Neutrophil (primary cell): Measurements from ENCODE around the gene SLC7A10.

ENCODE experiments used
- H3K27ac ChIP-seq: fragments of 200-600 bp; sonication (generic); 2 replicates; pipeline ENCODE4 v1.5.1; 2016; ENCODE audit warnings: mild to moderate bottlenecking, moderate library complexity
- H3K27me3 ChIP-seq: fragments of 200-600 bp; sonication (generic); 2 replicates; pipeline ENCODE4 v1.6.0; 2016; ENCODE audit warnings: mild to moderate bottlenecking
- H3K36me3 ChIP-seq: fragments of 200-600 bp; sonication (generic); 2 replicates; pipeline ENCODE4 v1.5.1; 2017
- H3K4me1 ChIP-seq, 2 experiments: fragments of 200-600 bp in 1 of 2; sonication (generic) in 1 of 2; 1 replicate in 1 of 2; 2 replicates in 1 of 2; pipeline versions ENCODE4 v1.5.1 to v1.6.1; 2013 to 2016; ENCODE audit warnings: low read depth in 1 of 2, low read length in 1 of 2, mild to moderate bottlenecking in 1 of 2, moderate library complexity in 1 of 2; ENCODE audit not compliant: control insufficient read depth in 1 of 2, insufficient read depth in 1 of 2
- H3K4me3 ChIP-seq, 2 experiments: fragments of 200-600 bp in 1 of 2; sonication (generic) in 1 of 2; 1 replicate in 1 of 2; 2 replicates in 1 of 2; pipeline ENCODE4 v1.5.1; 2013 to 2016; ENCODE audit warnings: low read depth in 1 of 2, low read length in 1 of 2, mild to moderate bottlenecking in 1 of 2, moderate library complexity in 1 of 2
- H3K9me3 ChIP-seq: fragments of 200-600 bp; sonication (generic); 2 replicates; pipeline ENCODE4 v1.5.1; 2016
- CTCF ChIP-seq: fragments of 200-600 bp; sonication (generic); IDR thresholded peaks from 2 replicates; pipeline ENCODE4 v1.5.1; 2016; ENCODE audit warnings: antibody characterized with exemption

Gene SLC7A10

GRCh38 chr19:33201473-33201872, 24.2 kb downstream of the SLC7A10 start:
- H3K27ac ChIP-seq: no peak overlapping the region
- no peaks in the 10 kb centered on the region for H3K27me3 ChIP-seq
- H3K4me3 ChIP-seq: no peak overlapping the region
- peaks cover 34 to 38% of the 10 kb centered on the region in 2 experiments for H3K4me1 ChIP-seq
- H3K9me3 ChIP-seq: no peaks in the 10 kb centered on the region
- H3K36me3 ChIP-seq: peaks cover 52% of the 10 kb centered on the region
- TF ChIP-seq CTCF: no peak

- Histone ChIP-seq H3K27ac (peak overlapping the region; percentile 58), H3K27me3 (no peaks in the 10 kb centered on the region), H3K36me3 (peaks cover 34% of the 10 kb centered on the region), H3K9me3 (no peaks in the 10 kb centered on the region), H3K4me1 (peaks cover 51 to 53% of the 10 kb centered on the region in 2 experiments), H3K4me3 (no peak overlapping the region)
- TF ChIP-seq CTCF: no peak
Measured at GRCh38 chr19:33199441-33200265, 26.0 kb downstream of the SLC7A10 start.

- Histone ChIP-seq H3K9me3 (no peaks in the 10 kb centered on the region), H3K4me3 (no peak overlapping the region), H3K36me3 (peaks cover 21% of the 10 kb centered on the region), H3K27me3 (no peaks in the 10 kb centered on the region), H3K27ac (no peak overlapping the region), H3K4me1 (peaks cover 59% of the 10 kb centered on the region in 2 experiments)
- TF ChIP-seq CTCF: no peak
Measured at GRCh38 chr19:33198169-33198568, 27.5 kb downstream of the SLC7A10 start.

GRCh38 chr19:33197591-33198000, 28.1 kb downstream of the SLC7A10 start:
- no peak overlapping the region for H3K27ac ChIP-seq
- no peaks in the 10 kb centered on the region for H3K27me3 ChIP-seq
- peaks cover 15% of the 10 kb centered on the region for H3K36me3 ChIP-seq
- H3K4me1 ChIP-seq: peaks cover 59 to 62% of the 10 kb centered on the region in 2 experiments
- H3K9me3 ChIP-seq: no peaks in the 10 kb centered on the region
- H3K4me3 ChIP-seq: no peak overlapping the region
- no peak for TF ChIP-seq CTCF

GRCh38 chr19:33196446-33197193, 29.0 kb downstream of the SLC7A10 start:
- no peaks in the 10 kb centered on the region for H3K27me3 ChIP-seq
- no peaks in the 10 kb centered on the region for H3K9me3 ChIP-seq
- peak overlapping the region; percentile 78 for H3K27ac ChIP-seq
- no peak for TF ChIP-seq CTCF
- H3K4me1 ChIP-seq: peaks cover 59 to 62% of the 10 kb centered on the region in 2 experiments
- H3K4me3 ChIP-seq: peak overlapping the region in 1 of 2 experiments; percentile 70
- H3K36me3 ChIP-seq: peaks cover 13% of the 10 kb centered on the region
